GM19099 (cell line): Measurements from ENCODE around the gene CHI3L1.

Source experiments
- POLR2A ChIP-seq: IDR thresholded peaks from 3 replicates; pipeline ENCODE4 v1.6.1; 2011; ENCODE audit warnings: low read depth; ENCODE audit not compliant: insufficient read length; ENCODE audit errors: extremely low read depth

CHI3L1 gene

DNA sequence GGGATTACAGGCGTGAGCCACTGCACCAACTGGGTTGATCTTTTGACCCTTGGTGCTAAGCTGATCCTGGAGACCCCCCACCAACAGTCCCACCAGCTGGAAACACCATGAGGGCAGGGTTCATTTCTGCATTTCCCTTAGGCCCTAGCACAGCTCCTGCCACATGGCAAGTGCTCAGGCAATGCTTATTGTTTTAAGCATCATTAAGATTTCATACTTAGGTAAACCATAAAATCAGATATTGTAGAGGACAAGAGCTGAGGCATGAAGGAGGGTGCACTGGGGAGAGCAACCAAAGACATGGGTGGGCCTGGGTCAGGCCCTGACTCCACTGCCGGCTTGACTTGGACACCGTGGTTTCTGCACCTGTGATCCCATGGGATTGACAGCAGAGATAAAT lies 25.3 kb upstream of the CHI3L1 start:
- TF ChIP-seq POLR2A = no peak

DNA sequence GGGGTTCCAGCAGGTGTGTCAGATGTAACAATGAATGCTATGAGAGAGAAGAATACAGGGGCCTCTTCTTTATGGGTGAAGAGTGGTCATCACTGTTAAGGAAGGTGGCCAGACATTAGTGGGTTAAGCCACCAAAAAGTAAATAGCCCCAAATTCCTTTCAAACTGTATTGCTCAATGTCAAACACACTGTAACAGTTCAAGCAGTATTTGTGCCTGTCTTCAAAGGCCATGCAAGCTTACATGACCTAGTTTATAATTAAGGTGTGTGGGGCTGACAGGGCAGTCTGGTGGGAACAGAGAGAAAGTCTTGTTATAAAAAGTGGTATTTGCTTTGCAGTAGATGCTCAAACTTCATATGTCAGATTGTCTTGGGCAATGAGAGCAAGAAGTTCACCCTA lies 24.5 kb upstream of the CHI3L1 start:
- TF ChIP-seq POLR2A = no peak

DNA sequence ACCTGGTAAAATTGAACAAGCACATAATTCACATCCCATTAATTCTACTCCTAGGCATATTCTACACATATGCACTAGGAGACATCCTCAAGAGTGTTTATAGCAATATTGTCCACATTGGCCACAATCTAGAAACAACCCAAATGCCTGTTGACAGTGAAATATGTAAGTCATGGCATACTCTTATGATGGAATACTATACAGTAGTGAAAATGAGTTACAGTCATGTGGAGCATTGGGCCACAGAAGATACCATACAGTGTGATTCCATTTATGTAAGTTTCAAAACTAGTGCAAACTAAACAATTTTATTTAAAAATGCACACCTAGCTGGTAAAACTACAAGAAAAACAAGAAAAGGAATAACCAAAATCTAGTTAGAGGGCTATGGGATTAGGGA lies 23.8 kb upstream of the CHI3L1 start:
- no peak for TF ChIP-seq POLR2A

DNA sequence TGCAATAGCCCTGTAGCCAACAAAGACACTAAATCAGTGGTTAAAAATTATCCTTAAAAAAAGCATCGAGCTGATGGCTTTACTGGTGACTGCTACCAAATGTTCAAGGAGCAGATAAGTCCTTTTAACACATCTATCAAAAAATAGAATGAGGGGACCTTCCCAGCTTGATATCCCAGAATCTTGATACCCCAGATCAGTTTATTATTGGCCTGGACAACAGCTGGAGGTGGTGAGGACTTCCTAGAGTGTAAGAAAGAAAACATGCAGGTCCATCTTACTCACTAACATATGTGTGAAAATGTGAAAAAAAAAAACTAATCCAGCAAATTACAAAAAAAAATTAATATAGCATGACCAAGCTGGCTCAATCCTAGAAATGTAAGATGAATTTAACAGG lies 21.7 kb upstream of the CHI3L1 start:
- TF ChIP-seq POLR2A = no peak

DNA sequence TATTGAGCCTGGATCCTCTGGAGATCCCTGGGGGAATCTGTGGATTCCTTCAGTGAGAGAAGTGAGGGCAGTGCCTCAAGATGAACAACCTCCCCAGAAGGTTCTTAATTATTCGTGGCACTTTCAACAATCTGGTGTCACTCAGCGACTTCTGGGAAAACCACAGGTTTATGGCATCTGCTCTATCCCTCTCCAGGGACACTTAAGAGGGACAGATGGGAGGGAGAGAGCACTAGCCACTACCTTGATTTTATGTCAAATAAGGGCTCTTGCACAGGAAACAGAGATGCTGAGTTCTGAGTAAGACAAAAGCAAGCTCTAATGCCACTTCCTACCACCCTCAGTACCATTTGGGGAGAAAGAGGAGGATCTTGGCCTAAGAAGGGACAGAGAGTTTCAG lies 21.2 kb upstream of the CHI3L1 start:
- no peak for TF ChIP-seq POLR2A

DNA sequence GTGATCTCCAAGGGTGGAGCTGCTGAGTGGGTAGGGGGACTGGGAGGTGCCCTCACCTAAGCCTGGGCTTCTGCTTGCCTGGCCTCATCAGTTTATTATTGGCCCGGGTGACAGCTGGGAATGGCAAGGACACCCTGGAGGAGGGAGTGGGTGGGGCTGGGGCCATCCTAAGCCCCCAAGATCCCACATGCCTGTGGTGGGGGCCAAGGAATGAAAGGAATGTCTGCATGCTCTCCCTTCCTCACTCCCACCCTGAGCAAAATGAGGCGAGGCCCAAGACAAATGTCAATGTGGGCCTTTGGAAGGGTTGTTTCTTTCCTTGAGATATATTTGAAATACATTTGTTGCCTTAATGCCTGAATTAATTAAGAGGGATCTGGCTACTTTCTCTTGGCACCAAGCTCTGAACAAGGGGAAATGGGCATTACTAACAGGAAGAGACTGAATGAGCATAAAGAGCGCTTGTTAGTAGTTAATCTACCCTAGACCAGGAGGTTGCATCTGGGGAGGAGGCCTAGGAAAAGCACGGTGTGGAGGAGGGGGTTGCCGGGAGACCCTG lies 19.7 kb upstream of the CHI3L1 start:
- no peak for TF ChIP-seq POLR2A

DNA sequence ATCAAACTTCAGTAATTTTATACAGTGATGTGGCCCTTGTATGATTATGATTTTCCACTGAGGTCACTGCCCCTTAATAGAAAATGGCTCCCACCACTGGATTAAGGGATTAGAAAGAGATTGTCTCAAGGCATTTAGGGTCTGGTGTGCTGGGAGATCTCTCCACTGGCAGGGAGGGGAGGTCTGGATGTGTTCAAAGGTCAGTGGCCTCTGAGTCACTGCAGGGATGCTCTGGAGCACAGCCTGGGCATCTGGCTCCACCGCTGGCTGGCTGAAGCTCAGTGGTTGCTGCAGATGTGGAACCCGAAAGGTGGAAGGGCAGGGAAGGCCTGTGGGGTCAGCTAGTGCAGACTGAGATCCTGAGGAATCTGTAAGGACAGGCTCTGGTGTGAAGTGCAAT lies 18.3 kb upstream of the CHI3L1 start:
- no peak for TF ChIP-seq POLR2A

DNA sequence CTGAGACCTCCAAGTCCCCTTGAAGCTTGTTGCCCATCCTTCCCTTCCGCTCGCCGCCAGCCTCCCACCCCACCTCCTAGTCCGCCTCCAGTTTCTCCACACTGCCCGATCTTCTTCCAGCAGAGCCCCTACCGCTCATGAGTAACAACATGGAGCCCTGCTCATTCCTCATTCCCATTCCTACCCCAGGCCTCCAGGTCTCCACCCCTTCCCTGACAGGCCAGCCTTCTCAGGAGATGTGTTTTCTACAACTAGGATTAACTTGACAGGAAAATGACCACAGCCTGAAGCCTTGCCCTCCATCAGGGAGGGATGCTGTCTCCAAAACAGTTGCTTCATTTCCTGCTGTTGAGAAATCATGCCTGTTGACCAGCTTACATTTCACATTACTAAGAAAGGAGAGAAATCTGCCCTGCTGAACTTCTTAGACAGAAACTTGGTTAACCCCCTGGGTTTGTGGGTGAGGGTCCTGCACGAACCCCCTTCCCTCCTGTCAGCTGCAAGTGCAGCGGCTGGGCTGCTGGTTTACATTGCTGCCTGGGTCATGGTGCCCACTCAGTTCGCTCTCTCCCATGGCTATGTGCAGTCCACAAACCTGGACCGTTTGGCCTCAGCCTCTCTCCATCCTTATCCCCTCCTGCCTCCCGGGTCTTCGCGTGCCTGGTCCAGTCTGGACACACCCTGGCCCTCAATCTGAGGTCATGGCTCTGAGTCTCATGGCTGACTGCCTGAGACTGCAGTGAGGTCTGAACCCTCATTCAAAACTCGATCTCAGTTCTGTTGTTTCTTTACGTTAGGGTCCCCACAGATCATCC lies 16.1 kb upstream of the CHI3L1 start:
- no peak for TF ChIP-seq POLR2A

DNA sequence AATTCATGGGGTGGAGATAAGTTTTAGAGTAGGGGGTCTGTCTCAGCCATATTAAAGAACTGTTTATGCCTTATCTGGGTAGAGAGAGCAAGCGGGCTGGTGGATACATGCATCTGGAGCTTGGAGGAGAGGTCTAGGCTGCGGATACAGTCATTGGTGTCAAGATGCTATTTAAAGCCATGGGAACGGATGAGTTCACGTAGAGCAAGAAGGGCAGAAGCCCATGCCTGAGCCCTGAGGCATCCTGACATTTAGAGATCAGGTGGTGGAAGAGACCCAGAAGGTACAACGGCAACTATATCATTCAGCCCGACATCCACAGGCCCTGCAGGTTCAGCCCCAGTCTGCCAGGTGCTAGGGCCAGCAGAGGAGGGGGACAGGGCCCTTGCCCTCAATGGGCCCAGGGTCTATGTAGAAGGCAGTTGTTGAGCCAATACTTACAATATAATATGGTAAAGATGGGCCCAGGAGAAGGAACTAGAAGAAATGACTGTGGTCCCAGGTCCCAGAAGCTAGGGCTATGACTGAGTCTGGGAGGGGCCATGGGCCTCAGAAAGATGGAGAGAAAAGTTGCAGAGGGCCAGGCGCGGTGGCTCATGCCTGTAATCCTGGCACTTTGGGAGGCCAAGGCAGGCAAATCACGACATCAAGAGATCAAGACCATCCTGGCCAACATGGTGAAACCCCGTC lies 15.2 kb upstream of the CHI3L1 start:
- TF ChIP-seq POLR2A = no peak

DNA sequence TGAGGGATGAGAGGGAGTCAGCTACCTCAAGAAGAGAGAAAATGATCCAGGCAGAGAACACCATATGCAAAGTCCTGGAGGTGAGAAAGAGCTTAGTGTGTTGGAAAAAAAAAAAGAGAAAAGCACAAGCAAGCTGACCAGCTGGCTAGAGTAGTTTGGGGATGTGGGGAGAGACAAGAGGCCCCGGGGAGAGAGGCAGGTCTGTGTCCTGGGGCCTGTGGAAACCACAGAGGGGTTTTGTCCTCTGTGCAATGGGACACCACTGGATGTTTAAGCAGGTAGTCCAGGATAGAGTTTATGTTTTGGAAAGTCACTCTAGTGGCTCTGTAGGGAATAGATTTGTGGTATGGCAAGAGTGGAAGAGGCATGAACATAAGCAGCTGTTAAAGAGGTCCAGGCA lies 14.4 kb upstream of the CHI3L1 start:
- no peak for TF ChIP-seq POLR2A

DNA sequence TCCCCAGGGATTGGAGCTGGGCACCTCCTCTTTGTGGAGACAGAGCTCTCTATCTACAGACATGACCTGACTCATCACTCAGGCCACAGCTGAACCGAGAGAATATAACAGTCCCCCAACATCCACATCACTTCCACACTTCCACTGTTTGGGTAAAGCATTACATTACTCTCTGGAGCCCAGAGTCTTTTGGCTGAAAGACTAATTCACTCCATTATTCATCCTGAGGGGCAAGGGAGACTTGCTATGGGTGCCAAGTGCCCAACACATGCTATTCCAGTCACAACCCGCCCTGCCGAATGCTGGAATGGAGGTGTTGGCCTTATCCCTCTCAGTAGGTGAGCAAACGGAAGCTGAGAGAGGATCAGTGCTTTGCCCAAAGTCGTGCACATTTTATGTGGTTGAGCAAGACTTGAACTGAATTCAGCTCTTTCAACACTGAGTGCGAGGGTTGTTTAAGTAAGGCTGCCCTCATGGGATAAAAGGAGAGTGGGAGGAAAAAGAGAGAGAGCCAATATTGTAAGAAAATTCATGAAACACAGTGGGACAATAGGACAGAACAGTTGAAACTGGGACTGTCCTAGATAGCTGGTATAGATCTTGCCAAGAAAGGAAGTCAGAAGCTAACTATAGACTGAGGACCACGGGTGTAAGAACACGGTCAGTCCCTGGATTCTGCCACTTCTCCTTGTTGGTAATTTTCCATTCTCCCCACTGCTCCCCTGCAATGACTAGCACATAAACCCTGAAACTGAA lies 13.5 kb upstream of the CHI3L1 start:
- TF ChIP-seq POLR2A = no peak

DNA sequence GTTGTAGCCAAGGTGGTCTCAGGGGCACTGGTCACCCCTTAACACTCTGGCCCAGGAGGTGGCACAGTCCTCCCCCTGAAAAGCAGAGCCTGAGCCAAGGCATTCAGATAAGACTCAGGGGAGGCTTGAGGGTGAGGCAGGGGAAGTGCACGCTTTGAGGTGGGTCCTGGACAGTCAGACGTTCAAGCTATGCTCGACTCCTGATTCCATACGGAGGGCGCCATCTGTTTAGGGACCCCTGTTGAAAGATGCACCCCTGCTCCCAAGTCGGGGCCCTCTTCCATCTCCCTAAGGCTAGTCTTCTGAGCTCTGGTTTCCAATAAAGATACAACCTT lies 12.9 kb upstream of the CHI3L1 start:
- no peak for TF ChIP-seq POLR2A

DNA sequence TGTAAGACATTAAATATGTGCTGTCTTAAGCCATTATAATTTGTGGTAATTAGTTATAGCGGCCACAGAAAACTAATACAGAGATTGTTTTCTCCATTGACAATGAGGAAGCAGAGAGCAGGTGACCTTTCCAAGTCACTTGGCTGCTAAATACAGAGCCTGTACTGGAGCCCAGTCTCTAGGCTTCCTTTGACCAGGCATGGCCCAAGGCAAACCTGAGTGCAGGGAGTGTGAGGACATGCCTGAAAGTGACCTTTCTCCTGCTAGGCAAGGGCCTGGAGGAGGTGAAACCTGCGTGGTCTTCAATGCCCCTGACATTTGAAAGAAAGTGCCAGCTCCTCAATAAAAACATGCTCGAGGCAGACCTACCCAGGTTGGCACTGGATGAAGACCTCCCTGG lies 12.5 kb upstream of the CHI3L1 start:
- TF ChIP-seq POLR2A = no peak

DNA sequence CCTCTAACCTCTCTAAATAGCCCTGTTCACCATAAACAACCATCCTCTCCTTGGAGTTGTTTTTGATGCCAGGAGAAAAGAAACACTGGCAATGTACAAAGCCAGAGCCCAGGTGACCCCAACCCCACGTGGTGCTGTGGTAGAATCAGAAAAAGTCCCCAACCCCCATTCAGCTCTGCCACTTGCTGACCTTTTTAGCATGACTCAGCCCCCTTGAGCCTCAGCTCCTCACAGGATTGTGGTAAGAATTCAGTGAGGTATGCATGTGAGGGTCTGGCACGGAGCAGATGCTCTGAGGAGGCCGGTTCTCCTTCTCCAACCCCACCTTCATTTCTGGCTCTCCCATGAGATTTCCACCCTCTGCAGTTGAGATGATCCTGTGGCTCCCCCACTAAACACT lies 11.1 kb upstream of the CHI3L1 start:
- TF ChIP-seq POLR2A = no peak

DNA sequence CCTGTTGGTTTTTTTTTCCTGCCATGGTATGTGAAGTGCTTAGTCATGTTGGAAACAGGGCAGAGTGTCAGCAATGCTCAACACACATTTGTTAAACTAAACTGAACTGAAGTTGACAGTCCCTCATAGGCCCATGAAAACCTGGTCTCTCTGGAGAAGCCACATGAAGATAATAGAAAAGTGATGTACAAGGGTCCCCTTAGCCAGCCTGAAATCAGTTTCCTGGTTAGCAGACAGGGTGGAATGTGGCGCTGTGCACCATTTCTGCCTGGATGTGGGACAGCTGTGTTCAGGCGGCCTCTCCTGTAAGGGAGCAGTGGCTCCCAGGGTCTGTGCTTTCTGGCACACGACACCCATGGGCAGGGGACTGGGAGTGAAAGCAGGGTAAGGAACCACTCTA lies 9.9 kb upstream of the CHI3L1 start:
- TF ChIP-seq POLR2A = no peak

DNA sequence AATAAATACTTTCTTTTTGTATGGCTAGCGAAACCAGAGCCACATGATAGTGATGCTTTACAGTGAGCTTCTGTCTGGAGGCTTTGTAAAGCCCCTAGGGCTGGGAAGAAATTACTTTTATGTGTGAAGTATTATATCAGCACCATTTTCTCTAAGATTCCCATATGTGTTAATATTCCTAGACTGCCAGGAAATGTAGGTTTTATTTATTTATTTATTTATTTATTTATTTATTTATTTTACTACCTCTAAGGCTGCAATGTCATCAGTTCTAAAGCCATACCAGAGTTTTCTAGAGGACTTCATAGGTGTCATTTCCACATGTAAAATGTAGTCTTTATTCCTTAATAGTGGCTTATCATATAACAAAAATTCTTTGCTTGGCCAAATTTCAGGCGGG lies 4.4 kb upstream of the CHI3L1 start:
- TF ChIP-seq POLR2A = no peak
